ENCODE data around the gene KCTD1.

Gene KCTD1

GRCh38 chr18:26548415-26549262 lies at the start of gene KCTD1:
Gene KCTD1, minus strand, starts transcription at chr18:26548553. Its CDS starts 17 bp downstream, at chr18:26548536.
- peak; percentile 85 for DNase-seq (ENCODE audit: low read depth)

DNA sequence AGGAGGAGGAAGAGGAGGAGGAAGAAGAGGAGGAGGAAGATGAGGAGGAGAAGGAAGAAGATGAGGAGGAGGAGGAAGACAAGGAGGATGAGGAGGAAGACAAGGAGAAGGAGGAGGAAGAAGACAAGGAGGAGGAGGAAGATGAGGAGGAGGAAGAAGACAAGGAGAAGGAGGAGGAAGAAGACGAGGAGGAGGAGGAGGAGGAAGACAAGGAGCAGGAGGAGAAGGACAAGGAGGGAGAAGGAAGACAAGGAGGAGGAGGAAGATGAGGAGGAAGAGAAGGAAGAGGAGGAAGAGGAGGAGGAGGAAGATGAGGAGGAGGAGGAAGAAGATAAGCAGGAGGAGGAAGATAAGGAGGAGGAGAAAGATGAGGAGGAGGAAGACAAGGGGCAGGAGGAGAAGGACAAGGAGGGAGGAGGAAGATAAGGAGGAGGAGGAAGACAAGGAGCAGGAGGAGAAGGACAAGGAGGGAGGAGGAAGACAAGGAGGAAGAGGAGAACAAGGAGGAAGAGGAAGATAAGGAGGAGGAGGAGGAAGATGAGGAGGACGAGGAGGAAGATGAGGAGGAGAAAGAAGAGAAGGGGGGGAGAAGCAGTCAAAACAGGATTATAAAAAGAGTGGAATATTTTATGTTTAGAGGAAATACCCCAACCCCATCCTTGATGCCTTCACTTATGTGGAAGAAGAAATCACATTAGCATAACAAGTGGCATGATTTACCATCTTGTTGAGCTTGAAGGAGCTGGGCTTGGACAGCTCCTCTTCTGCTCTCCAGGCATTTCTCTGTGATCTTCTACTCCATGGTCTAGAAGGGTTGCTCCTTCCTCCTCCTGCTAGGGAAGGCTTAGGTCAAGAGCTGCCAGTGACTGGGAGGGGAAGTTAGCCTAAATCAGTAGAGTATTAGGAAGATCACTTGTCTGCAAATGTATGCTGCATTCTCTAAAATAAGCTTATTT lies 45.3 kb upstream of the KCTD1 start:
- DNase-seq (ENCODE audit: low read depth), result no peak

DNA sequence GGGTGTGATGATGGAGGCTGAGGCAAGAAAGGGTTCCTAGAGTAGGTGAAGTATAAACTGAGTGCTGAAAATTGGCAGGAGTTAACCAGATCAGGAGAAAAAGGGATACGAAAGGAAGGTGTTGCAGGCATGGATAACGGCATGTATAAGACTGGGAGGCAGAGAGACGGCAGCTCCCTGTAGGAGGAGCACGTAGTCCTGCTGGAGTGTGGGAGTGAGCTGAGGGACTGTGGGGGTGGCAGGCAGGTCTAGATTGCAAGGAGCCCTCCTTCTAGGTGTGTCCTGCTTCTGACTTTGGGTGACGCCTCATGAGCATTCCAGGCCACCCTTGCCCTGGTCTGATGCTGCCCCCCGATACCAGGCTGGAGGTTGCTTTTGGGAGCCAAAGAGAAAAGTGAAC lies 36.4 kb upstream of the KCTD1 start:
- no peak for DNase-seq (ENCODE audit: low read depth)

- DNase-seq (ENCODE audit: low read depth), result no peak
Observed at GRCh38 chr18:26579941-26580618, 31.7 kb upstream of the KCTD1 start.

GRCh38 chr18:26575865-26576217 lies 27.5 kb upstream of the KCTD1 start:
- no peak for DNase-seq (ENCODE audit: low read depth)

DNA sequence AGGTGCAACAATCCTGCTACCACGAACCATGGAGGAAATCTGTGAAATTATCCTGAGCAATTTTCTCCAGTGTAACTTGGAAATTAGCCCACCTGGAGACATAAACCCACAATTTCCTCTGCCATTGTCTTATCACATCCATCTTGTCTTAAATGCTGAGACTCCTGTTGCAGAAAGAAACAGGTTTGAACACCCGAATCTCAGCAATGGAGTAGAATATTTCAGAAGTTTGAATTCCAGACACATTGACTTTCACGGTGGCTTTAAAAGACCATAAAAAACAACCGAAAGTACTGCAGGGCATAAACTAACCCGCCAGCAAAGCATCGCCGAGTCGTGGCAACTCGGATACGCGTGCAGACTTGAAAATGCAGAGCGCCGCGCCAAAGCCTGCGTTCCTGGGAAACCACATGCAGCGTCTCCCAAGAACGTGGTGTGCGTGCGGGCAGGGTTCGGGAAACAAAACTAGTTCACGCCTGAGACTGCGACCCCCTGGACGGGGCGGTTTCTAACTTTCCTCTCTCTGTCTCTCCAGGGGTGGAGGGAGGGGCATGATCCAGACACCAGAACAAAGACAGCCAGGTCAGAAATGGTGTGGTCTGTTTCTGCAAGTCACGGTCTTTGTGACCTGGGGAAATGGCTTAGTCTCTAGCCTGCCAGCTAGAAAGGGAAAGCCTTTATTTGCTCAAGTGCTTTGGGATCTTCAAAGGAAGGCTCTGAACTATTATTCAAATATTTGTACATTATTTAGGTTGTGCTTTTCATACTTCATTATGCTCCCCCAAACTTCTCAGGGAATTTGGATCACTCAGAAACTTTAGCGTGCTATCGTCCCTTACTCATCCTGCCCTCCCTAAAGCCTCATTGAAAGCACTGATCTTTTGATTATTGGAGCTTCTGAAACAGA lies 26.9 kb upstream of the KCTD1 start:
- DNase-seq (ENCODE audit: low read depth), result peak; percentile 21

DNA sequence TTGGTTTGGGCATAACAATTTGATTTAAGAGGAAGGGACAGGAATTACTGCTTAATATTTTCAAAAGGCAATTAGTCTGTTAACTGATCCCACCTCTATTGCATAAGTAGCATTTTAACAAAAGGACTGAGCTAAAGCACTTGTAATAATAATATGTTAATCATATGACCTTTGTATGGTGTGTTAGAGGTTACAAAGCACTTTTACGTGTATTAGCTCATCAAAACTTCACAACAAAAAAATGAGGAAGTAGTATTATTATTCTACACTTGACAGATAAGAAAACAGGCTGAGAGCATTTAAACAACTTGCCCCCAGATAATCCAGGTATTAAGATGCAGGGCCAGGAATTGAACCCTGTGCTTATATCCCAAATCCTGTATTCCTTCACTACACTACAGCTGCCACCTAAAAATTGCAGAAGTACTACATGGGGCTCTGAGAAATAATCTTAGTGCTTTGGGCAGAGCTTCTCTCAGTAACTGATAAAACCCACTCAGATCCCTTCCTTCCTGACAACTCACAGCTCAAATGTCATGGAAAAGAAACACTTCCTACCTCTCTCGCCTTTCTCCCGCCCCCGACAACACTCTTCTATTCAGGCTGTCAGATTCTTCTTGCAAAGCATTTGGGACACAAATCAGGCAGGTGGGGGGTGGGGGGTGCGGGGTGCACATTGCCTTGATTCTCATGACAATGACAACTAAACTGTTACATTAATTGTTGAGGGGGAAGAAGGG lies 20.7 kb upstream of the KCTD1 start:
- DNase-seq (ENCODE audit: low read depth), result no peak

DNA sequence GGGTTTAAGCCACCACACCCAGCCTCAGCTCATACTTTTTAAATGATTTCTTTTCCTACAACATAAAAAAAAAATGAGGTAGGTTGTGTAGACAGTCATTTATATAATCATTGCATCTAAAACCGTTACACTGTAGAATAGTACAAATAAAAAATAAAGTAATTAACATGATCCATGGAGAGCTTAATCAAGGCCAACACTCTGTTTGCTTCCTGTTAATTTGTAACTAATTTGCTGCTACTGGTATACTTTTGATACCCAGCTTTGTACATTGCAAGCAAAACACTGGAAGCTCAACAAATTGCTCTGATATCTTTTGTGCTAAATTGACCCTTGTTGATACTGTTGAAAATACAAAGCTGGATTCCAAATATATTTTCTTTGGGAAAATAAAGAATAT lies 20.2 kb upstream of the KCTD1 start:
- no peak for DNase-seq (ENCODE audit: low read depth)

DNA sequence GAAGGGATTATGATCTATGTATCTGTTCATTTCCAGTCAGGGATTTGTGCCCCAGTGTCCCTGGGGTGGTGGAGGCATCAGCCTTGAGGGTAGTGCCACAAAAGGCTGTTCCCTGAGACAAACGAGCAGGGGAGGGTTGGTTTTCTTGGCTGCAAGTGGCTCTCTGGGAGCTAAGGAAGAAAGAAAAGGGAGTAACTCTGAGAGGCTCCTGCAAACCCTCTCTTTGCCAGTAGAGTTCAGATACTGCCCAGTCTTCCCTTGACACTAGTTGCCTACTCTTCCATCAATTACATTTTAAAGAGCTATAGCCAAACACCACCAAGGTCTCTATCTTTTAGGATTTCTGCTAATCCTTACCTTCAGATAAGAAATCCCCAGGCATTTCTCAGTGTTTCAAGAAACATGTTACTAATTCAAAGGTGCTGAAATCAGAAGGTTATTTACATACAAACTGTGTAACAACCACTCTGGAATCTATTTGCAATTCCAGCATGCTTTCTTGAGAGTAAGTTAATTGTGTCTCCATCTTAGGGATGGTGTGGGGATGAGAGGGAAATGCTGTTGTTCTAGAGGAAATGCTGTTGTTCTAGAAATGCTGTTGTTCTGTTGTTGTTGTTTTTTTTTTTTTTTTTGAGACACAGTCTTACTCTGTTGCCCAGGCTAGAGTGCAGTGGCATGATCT lies 18.7 kb upstream of the KCTD1 start:
- DNase-seq (ENCODE audit: low read depth), result no peak

DNA sequence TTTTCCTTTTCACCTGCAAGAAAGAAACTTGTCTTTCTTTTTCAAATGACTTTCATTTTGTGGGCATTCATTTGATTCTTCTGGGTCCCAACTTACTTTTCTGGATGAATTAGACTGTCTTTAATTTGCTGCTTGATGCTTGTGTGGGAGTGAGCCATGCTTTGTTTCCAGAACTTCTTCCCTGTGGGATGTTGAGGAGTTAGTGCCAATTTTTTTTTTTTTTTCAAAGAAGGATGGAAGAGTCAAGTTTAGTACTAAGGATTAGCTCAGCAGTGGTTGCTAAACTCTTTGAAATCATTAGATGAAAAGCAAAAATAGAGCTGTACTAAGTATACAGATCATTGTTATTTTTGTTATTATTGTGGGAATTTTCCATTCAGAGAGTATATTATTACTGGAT lies 17.2 kb upstream of the KCTD1 start:
- DNase-seq (ENCODE audit: low read depth), result no peak

DNA sequence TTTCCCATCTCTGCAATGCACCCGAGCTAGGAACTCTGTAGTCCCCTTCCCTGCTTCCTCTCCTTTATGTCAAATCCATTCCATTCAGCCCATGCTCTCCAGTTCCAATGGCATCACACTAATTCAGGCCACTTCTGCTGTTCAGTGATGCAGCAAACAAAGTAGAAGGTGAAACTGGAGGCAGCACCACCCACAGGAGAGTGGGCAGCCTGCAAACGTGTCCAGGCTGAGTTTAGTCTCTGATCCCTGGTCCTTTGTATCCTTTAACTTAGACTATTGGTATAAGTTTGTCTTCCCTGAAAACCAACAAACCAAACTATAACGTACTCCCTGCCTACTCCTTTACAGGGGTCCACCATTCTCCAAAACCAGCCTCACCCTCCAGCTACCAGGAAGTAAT lies 14.7 kb upstream of the KCTD1 start:
- DNase-seq (ENCODE audit: low read depth), result no peak

DNA sequence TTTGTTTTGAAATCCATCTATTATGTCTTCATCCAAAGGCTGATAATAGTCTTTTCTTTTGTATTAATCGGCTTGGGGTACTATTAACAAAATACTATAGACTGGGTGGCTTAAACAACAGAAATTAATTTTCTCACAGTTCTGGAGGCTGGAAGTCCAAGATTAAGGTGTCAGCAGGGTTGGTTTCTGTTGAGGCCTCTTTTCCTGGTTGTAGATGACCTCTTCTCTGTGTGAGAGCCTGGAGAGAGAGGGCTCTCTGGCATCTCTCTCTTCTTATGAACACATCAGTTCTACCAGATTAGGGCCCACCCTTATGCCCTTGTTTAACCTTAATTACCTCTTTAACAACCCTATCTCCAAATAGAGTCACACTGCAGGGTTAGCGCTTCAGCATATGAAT lies 14.2 kb upstream of the KCTD1 start:
- DNase-seq (ENCODE audit: low read depth), result no peak

DNA sequence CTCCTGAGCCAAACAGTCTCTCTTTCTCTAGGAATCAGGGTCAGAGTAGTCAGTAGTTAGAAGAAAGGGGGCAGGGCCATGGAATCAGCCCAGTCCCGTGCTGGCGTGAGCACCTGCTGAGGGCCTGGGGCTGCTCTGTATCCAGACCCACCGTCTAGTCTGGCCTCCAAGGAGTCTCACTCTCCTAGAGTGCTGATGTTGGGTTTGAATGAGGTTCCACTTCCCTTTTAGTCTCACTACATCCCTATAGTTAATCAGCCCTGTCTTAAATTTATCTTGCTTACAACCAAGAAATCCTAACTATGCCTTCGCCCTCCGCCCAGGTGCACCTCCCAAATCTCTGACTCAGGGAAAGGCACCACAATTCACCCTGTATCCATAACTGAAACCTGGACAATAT lies 13.4 kb upstream of the KCTD1 start:
- no peak for DNase-seq (ENCODE audit: low read depth)

DNA sequence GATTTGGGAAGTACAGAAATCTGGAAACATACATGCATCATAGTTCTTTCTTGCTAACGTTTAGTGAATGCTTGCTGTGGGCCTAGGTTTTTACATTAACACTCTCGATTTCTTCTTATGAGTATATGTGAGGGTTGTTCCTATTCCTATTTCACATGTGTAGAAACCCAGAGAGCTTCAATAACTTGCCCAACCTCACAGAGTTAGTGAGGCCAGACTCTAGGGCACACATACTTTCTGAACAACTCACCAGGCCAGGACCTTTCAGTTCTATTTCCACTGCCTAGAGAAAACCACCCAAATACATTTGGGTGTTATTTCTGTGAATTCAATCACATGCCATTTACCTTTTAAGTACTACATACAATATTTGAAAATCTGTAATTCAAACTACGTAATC lies 8.2 kb upstream of the KCTD1 start:
- DNase-seq (ENCODE audit: low read depth), result no peak

DNA sequence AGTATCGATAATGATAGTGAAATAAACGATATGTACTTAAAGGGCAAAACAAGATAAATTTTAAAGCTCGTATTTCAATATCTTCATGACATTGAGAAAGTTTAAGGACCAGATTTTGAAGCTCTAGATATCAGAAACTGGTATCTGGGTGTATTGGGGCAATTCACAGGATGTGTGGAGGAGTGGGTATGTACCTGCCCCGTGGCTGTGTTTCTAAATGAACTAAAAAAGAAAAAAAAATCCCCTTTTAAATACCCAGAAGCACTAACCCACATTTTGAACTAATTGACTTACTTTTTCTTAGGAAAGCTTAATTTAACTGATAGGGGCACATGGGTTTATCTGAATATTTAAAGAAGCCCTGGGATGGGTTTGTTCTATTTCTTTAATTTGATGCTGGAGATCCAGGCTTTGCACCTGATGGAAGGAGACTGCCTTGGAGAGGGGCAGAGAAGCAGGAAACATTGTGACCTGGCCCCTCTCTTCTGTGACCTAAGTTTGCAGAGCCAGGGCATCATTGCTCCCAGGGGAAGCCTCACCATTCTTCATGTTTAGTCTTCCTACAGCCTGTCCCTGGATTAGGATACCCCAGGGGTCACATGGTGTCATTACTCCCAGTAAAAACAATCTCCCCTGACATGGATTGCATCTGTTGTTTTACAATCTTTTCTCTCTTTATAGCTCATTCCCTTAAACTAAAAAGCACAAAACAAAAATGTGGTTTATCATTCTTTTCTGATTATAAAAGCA lies 7.6 kb upstream of the KCTD1 start:
- DNase-seq (ENCODE audit: low read depth), result no peak

DNA sequence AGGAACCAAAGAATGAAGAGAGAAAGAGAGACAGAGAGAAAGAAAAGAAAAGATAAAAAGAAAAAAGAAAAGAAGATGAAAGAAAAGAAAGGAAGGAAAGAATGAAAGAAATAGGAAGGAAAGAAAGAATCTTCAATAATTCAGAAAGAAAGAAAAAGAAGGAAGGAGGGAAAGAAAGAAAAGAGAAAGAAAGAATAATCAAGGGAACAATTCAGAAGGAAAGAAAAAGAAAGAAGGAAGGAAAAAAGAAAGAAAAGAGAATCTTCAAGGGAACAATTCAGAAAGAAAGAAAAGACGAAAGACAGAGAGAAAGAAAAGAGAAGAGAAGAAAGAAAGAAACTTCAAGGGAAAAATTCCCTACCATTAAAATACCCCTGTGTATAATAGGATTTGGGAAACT lies 5.6 kb upstream of the KCTD1 start:
- no peak for DNase-seq (ENCODE audit: low read depth)

DNA sequence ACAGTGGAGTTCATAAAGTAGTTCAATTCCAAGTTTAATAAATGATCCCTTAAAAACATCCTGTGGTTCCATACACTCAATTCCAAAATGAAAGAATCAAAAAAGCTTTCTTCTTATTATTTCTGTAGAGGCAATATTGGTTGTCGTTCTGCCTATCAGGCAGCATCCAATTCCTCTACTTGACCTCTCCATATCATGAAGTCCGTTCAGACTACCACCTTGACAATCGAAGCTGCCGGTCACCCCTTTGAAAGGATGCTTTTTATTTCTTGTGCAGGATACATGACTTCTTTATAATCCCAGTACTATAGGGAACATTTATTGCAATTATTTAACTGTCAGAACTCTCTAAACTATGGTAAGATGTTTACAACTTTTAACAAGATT lies 3.3 kb upstream of the KCTD1 start:
- no peak for DNase-seq (ENCODE audit: low read depth)

GRCh38 chr18:26550998-26551694 lies 2.8 kb upstream of the KCTD1 start:
- DNase-seq (ENCODE audit: low read depth), result no peak

Measured in amniotic epithelial cell (primary cell).